Right hindlimb (tissue), 1 donor: ENCODE data around the gene SYP.
A peak's percentile ranks its signal among the peaks of the same experiment; 100 is the strongest.
"Not testable (repeated sequence)": the region's sequence is repeated elsewhere in the genome, so short reads cannot be mapped to it uniquely, and the experiment has no call there.

Source experiments
- DNase-seq: peaks from one replicate; pipeline ENCODE4 v3.0.0-alpha.2; 2018

SYP gene

DNA sequence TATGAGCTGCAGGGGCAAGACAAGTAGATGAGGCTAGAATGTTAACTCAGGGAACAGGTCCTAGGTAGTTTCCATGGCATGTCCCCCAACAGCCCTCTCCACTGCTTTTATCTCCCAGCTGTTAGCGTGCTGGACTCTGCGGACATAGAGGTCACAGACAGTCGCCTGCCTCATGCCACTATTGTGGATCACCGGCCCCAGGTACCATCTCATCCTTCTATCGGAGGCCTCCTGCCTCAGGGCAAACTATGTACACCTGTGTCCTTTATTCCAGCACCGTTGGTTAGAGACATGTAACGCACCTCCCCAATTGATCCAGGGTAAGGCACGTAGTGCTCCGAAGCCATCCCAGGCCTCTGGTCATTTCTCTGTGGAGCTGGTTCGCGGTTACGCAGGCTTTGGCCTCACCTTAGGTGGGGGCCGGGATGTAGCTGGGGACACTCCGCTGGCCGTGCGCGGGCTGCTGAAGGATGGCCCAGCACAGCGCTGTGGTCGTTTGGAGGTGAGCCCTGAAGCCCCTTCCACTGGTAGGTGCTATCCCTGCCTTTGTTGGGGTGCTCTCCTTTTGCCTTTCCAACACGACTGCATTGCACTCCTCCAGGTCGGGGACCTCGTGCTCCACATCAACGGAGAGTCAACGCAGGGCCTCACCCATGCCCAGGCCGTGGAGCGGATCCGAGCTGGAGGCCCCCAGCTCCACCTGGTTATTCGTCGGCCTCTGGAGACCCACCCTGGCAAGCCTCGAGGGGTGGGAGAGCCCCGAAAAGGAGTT lies 35.2 kb downstream of the SYP start:
- no peak for DNase-seq

GRCh38 chrX:49163555-49164419 lies 36.2 kb downstream of the SYP start:
- peak; percentile 91 for DNase-seq

DNA sequence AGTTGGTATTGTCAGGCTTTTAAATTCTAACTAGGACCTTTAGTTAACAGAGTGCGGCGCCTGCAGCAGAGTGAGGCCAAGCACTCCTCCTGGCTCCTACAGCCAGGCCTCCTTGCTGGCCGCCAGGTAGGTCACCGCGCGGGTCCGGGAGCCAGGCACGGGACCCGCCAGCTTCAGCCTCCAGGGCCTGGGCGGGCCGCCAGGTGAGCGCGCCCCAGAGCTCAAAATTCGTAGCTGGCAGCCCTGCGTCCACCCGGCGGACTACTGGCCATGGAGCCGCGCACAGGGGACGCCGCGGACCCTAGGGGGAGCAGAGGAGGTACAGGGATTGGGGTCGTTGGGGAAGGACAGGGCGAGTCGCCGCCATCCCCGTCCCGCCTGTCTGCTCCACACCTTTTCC lies 37.4 kb downstream of the SYP start, which contains the start of gene MAGIX:
TSS of gene MAGIX (plus strand) at position 139 of the 400 bp plus-strand sequence. CDS start at position 271, 132 bp downstream.
- no peak for DNase-seq

GRCh38 chrX:49161632-49162031 lies 38.4 kb downstream of the SYP start:
- no peak for DNase-seq

GRCh38 chrX:49160908-49161307 lies 39.1 kb downstream of the SYP start:
- DNase-seq: no peak

GRCh38 chrX:49157194-49157593 lies 42.8 kb downstream of the SYP start:
- DNase-seq: no peak

DNA sequence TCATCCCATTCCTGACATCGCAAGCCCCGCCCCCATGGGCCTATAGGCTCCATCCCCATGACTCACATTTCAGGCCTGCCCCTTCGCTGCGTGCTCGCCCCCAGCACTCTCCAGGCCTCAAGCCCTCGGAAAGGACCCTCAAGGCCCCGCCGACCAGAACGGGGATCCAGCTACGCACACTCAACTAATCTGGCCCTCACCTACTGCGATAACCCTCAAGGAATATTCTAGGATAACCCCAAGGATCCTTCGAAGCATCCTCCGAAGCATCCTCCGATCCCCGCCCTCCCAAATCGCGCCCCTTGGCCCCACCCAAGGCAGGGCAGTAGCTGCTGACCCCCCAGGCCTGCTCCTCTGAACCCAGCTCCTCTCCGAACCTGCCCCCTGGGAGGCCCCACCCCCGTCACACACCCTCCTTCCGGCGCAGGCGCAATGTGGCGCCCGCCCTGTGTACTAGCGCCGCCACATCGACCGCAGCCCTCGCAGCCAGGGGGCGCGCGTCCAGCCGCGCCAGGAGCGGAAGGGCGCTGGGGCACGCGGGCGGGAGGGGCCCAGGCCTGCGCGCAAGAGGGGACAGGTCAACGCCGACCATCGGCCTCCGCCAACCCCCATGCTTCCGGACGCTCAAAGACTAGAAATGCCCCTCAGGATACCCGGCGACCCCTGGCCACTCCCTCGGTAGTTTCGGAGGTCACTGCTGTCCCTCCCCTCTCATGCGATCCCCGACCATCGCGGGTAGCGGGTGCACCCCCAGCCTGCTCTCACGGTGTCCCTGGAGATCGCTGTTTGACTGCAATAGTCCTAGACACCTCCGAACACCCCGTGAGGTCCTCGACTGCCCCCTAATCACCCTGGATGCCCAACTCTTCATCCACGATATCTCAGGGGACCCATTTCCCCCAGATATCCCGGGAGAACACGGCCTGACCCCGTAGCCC lies 43.8 kb downstream of the SYP start:
- DNase-seq: peak; percentile 92

DNA sequence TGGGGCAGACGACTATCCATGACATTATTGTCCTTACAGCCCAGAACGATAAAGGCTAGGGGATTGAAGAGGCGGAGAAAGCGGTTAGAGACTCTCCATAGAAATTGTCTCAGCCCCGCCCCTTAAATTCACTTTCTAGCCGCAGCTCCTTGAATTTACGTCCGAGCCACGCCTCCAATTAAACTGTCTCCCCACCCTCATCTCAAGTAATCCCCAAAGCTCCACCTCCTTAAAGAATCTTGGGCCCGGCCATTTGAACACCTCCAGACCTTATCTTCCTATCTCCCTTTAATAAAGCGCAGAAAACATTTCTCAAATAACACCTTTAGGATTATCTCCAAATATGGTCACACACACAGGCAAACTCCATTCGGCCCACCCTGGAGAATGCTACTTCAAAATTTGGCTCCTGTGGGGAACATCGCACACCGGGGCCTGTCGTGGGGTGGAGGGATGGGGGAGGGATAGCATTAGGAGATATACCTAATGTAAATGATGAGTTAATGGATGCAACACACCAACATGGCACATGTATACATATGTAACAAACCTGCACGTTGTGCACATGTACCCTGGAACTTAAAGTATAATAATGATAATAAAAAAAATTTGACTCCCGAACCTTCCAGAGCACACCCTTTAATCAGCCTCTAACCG lies 44.6 kb downstream of the SYP start:
- no peak for DNase-seq

DNA sequence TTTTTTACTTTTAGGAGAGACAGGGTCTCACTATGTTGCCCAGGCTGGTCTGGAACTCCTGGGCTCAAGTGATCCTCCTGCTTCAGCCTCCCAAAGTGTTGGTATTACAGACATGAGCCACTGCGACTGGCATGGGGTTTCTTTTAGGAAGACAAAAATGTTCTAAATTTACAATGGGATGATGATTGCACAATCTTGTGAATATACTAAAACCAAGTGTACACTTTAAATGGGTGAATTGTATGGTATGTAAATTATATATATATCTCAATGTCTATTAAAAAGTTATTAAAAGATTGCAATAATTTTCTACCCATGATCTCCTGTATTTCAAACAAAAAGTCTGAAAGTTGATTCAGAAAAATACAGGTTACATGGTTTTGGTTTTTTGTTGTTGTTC lies 46.5 kb downstream of the SYP start:
- DNase-seq: no peak

- DNase-seq: not testable (repeated sequence)
These were observed 50.7 kb downstream of the SYP start for GRCh38 chrX:49149291-49149690.

- not testable (repeated sequence) for DNase-seq
These were observed 51.4 kb downstream of the SYP start for GRCh38 chrX:49148390-49149100.

- DNase-seq: no peak
These were observed 52.1 kb downstream of the SYP start for GRCh38 chrX:49147936-49148335.

DNA sequence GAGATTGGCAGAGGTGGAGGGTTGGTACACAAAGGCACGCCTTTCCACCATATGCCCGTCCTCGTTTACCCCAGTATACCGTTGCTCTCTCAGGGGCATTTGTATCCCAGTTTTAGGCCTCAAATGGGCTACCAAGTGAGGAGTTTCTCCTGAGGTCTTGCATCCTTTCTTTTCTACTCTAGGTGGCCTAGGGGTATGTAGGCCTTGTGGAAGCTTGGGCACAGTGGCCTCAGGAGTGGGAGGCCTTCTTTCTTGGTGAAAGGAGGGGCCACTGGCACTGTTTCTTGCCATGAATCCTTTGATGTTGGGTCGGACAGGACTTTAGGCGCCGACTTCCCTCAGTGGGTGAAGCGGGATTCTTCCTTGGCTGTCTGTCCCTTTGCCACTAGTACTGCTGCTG lies 52.7 kb downstream of the SYP start:
- DNase-seq: no peak

DNA sequence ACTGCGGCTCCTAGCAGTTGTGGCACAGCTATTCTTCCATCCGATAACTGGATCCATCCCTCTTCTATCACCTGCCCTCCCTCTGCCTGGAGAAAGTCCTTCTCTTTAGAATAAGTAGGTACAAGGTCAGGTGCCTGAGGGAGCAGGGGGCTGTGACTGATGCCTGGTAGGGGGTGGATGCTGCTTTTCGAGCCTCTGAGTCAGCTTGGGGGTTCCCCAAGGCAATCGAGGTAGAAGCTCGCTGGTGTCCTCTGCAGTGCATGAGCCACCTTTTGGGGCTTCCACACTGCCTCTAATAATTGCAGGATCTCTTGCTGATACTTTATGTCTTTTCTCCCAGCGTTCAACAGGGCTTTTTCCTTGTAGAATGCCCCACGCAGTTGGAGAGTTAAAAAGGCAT lies 56.8 kb downstream of the SYP start:
- DNase-seq: not testable (repeated sequence)

DNA sequence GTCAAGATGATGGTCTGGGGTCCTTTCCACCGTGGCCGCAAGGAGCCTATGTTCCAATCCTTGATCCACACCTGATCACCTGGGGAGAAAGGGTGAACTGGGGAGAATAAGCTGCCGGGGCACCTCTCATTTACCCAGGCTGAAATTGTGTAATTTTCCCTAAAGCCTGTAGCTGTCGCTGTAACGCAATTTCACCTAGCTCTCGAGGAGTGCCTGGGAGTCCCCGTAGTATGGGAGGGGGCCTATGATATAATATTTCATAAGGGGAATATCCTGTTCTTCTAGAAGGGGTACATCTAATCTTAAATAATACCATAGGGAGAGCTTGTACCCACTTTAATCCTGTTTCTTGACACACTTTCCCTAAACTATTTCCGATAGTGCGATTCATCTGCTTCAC lies 57.7 kb downstream of the SYP start:
- DNase-seq: not testable (repeated sequence)

GRCh38 chrX:49139713-49140112 lies 60.3 kb downstream of the SYP start:
- no peak for DNase-seq
